ENCODE data around the gene CD34.

Gene CD34

GRCh38 chr1:207873055-207873890 lies 37.7 kb downstream of the CD34 start:
- no peak overlapping the region for H3K27ac ChIP-seq (ENCODE audit: low read depth, low read length)

GRCh38 chr1:207872621-207873020 lies 38.3 kb downstream of the CD34 start:
- Histone ChIP-seq H3K27me3 (ENCODE audit: insufficient read depth, low read length) (no peaks in the 10 kb centered on the region), H3K4me3 (ENCODE audit: low read depth, low read length) (no peak overlapping the region), H3K36me3 (ENCODE audit: insufficient read depth, low read length) (no peaks in the 10 kb centered on the region), H2AFZ (ENCODE audit: low read length, unreplicated experiment) (no peak overlapping the region), H3K27ac (ENCODE audit: low read depth, low read length) (no peak overlapping the region), H3K79me2 (ENCODE audit: control insufficient read depth, insufficient read depth, low read length, unreplicated experiment) (peaks cover 12% of the 10 kb centered on the region), H3K4me1 (ENCODE audit: control insufficient read depth, insufficient read depth, low read length, unreplicated experiment) (peaks cover 7% of the 10 kb centered on the region)

More at GRCh38 chr1:207873055-207873890, 37.7 kb downstream of the CD34 start:
- H3K27me3 ChIP-seq (ENCODE audit: insufficient read depth, low read length) = no peaks in the 10 kb centered on the region
- no peak overlapping the region for H3K4me3 ChIP-seq (ENCODE audit: low read depth, low read length)
- H3K36me3 ChIP-seq (ENCODE audit: insufficient read depth, low read length) = no peaks in the 10 kb centered on the region
- peaks cover 5% of the 10 kb centered on the region for H3K4me1 ChIP-seq (ENCODE audit: control insufficient read depth, insufficient read depth, low read length, unreplicated experiment)
- peaks cover 6% of the 10 kb centered on the region for H3K79me2 ChIP-seq (ENCODE audit: control insufficient read depth, insufficient read depth, low read length, unreplicated experiment)
- no peak overlapping the region for H2AFZ ChIP-seq (ENCODE audit: low read length, unreplicated experiment)

- H2AFZ ChIP-seq (ENCODE audit: low read length, unreplicated experiment) = no peak overlapping the region
- peaks cover 22% of the 10 kb centered on the region for H3K79me2 ChIP-seq (ENCODE audit: control insufficient read depth, insufficient read depth, low read length, unreplicated experiment)
- H3K27me3 ChIP-seq (ENCODE audit: insufficient read depth, low read length) = no peaks in the 10 kb centered on the region
- peaks cover 15% of the 10 kb centered on the region for H3K4me1 ChIP-seq (ENCODE audit: control insufficient read depth, insufficient read depth, low read length, unreplicated experiment)
- no peak overlapping the region for H3K4me3 ChIP-seq (ENCODE audit: low read depth, low read length)
- 0 out of 2 replicates have a peak, but pooled peaks cover 3% of the 10 kb centered on the region for H3K36me3 ChIP-seq (ENCODE audit: insufficient read depth, low read length)
- H3K27ac ChIP-seq (ENCODE audit: low read depth, low read length) = no peak overlapping the region
Measured at GRCh38 chr1:207871117-207871649, 39.7 kb downstream of the CD34 start.

GRCh38 chr1:207870306-207871031 lies 40.5 kb downstream of the CD34 start:
- Histone ChIP-seq H3K79me2 (ENCODE audit: control insufficient read depth, insufficient read depth, low read length, unreplicated experiment) (peaks cover 22% of the 10 kb centered on the region), H3K4me1 (ENCODE audit: control insufficient read depth, insufficient read depth, low read length, unreplicated experiment) (peaks cover 15% of the 10 kb centered on the region), H3K27me3 (ENCODE audit: insufficient read depth, low read length) (no peaks in the 10 kb centered on the region)

GRCh38 chr1:207869859-207870258 lies 41.1 kb downstream of the CD34 start:
- no peak overlapping the region for H2AFZ ChIP-seq (ENCODE audit: low read length, unreplicated experiment)
- H3K79me2 ChIP-seq (ENCODE audit: control insufficient read depth, insufficient read depth, low read length, unreplicated experiment) = peaks cover 22% of the 10 kb centered on the region
- H3K4me3 ChIP-seq (ENCODE audit: low read depth, low read length) = no peak overlapping the region; the same call in 1 of the 2 replicates
- 0 out of 2 replicates have a peak, but pooled peaks cover 3% of the 10 kb centered on the region for H3K36me3 ChIP-seq (ENCODE audit: insufficient read depth, low read length)
- peaks cover 15% of the 10 kb centered on the region for H3K4me1 ChIP-seq (ENCODE audit: control insufficient read depth, insufficient read depth, low read length, unreplicated experiment)
- H3K27ac ChIP-seq (ENCODE audit: low read depth, low read length) = no peak overlapping the region
- no peaks in the 10 kb centered on the region for H3K27me3 ChIP-seq (ENCODE audit: insufficient read depth, low read length)

More at GRCh38 chr1:207870306-207871031, 40.5 kb downstream of the CD34 start:
- no peak overlapping the region for H3K27ac ChIP-seq (ENCODE audit: low read depth, low read length)
- H3K4me3 ChIP-seq (ENCODE audit: low read depth, low read length) = no peak overlapping the region
- H2AFZ ChIP-seq (ENCODE audit: low read length, unreplicated experiment) = peak overlapping the region; percentile 18
- 0 out of 2 replicates have a peak, but pooled peaks cover 3% of the 10 kb centered on the region for H3K36me3 ChIP-seq (ENCODE audit: insufficient read depth, low read length)

GRCh38 chr1:207868774-207869721 lies 41.9 kb downstream of the CD34 start:
- Histone ChIP-seq H3K4me3 (ENCODE audit: low read depth, low read length) (peak overlapping the region; percentile 99), H2AFZ (ENCODE audit: low read length, unreplicated experiment) (peak overlapping the region; percentile 98), H3K4me1 (ENCODE audit: control insufficient read depth, insufficient read depth, low read length, unreplicated experiment) (peaks cover 15% of the 10 kb centered on the region), H3K36me3 (ENCODE audit: insufficient read depth, low read length) (0 out of 2 replicates have a peak, but pooled peaks cover 3% of the 10 kb centered on the region), H3K27ac (ENCODE audit: low read depth, low read length) (peak overlapping the region; percentile 74; the same call in 1 of the 2 replicates), H3K27me3 (ENCODE audit: insufficient read depth, low read length) (no peaks in the 10 kb centered on the region), H3K79me2 (ENCODE audit: control insufficient read depth, insufficient read depth, low read length, unreplicated experiment) (peaks cover 22% of the 10 kb centered on the region)

GRCh38 chr1:207868251-207868773 lies 42.6 kb downstream of the CD34 start:
- Histone ChIP-seq H3K36me3 (ENCODE audit: insufficient read depth, low read length) (0 out of 2 replicates have a peak, but pooled peaks cover 4% of the 10 kb centered on the region), H3K4me3 (ENCODE audit: low read depth, low read length) (peak overlapping the region; percentile 99), H2AFZ (ENCODE audit: low read length, unreplicated experiment) (peak overlapping the region; percentile 85), H3K4me1 (ENCODE audit: control insufficient read depth, insufficient read depth, low read length, unreplicated experiment) (peaks cover 15% of the 10 kb centered on the region), H3K79me2 (ENCODE audit: control insufficient read depth, insufficient read depth, low read length, unreplicated experiment) (peaks cover 22% of the 10 kb centered on the region), H3K27ac (ENCODE audit: low read depth, low read length) (peak overlapping the region; percentile 74; the same call in 1 of the 2 replicates), H3K27me3 (ENCODE audit: insufficient read depth, low read length) (no peaks in the 10 kb centered on the region)

- Histone ChIP-seq H2AFZ (ENCODE audit: low read length, unreplicated experiment) (peak overlapping the region; percentile 85), H3K27ac (ENCODE audit: low read depth, low read length) (peak overlapping the region; percentile 74; the same call in 1 of the 2 replicates), H3K36me3 (ENCODE audit: insufficient read depth, low read length) (0 out of 2 replicates have a peak, but pooled peaks cover 5% of the 10 kb centered on the region), H3K27me3 (ENCODE audit: insufficient read depth, low read length) (no peaks in the 10 kb centered on the region), H3K4me3 (ENCODE audit: low read depth, low read length) (peak overlapping the region; percentile 99), H3K79me2 (ENCODE audit: control insufficient read depth, insufficient read depth, low read length, unreplicated experiment) (peaks cover 25% of the 10 kb centered on the region), H3K4me1 (ENCODE audit: control insufficient read depth, insufficient read depth, low read length, unreplicated experiment) (peaks cover 15% of the 10 kb centered on the region)
Measured at GRCh38 chr1:207867136-207868109, 43.5 kb downstream of the CD34 start.

All from ACC112 (cell line).